GM12878 (cell line): ENCODE measurements around the gene FBLN1. TPM values are rescaled to one million over a fixed set of nuclear protein-coding genes. Genes with fewer than 3 reads are reported as not detected.

Experiments
- ATAC-seq: fragments of 200-7000 bp; cut with Tn5 transposase; 3 replicates; pipeline ENCODE4 v1.9.1; 2020; ENCODE audit warnings: mild to moderate bottlenecking, moderate library complexity
- BruUV-seq: library from RNA; stranded (reverse); fragments of 400-500 nt; replicated peaks from 2 replicates; lab custom pipeline; 2021; lab: Mats Ljungman, UMichigan
- CTCF ChIA-PET: fragments of 300-600 bp; sonication (Branson Sonifier 250); formaldehyde crosslinking; extraction: SDS; loops from one replicate; lab custom pipeline; 2021; ENCODE audit warnings: inconsistent platforms; lab: Yijun Ruan, JAX
- POLR2A ChIA-PET: fragments of 350-600 bp; formaldehyde crosslinking; extraction: SDS; loops from one replicate; lab custom pipeline; 2021; ENCODE audit warnings: inconsistent platforms; lab: Charles Lee
- RAD21 ChIA-PET: fragments of 300-600 bp; sonication (Branson Sonifier 250); formaldehyde crosslinking; loops from one replicate; lab custom pipeline; 2023; ENCODE audit warnings: antibody characterized with exemption; ENCODE audit not compliant: unreplicated experiment; lab: Charles Lee
- SMC1A ChIA-PET: fragments of 300-600 bp; sonication (Branson Sonifier 250); formaldehyde crosslinking; loops from one replicate; lab custom pipeline; 2023; ENCODE audit not compliant: unreplicated experiment, uncharacterized antibody; lab: Charles Lee
- DNase-seq: peaks from one replicate; pipeline ENCODE4 v3.0.0-alpha.2; 2011; ENCODE audit warnings: low read depth, low spot score
- FAIRE-seq: peaks from 3 replicates; lab custom pipeline; 2011; peaks lifted over from hg19 to GRCh38; lab: Jason Lieb, UNC
- H2AFZ ChIP-seq: 2 replicates; pipeline ENCODE4 v1.6.0; 2011; ENCODE audit warnings: low read depth, low read length, control low read depth; ENCODE audit not compliant: control insufficient read depth
- H3K27ac ChIP-seq: 2 replicates; pipeline ENCODE4 v1.5.1; 2011; ENCODE audit warnings: control low read depth; ENCODE audit not compliant: control insufficient read depth, insufficient read depth
- H3K27me3 ChIP-seq, 2 experiments: replicated peaks in 1 of 2; 2 replicates each; pipeline versions ENCODE4 v1.6.0 to v1.6.1; 2011; ENCODE audit warnings: low read length in 1 of 2; ENCODE audit not compliant: control insufficient read depth in 2 of 2, insufficient read depth in 2 of 2
- H3K36me3 ChIP-seq, 2 experiments: 2 replicates each; pipeline ENCODE4 v1.5.1; 2011; ENCODE audit warnings: low read length in 1 of 2; ENCODE audit not compliant: control insufficient read depth in 2 of 2, insufficient read depth in 2 of 2
- H3K4me1 ChIP-seq: 2 replicates; pipeline ENCODE4 v1.6.1; 2011; ENCODE audit warnings: mild to moderate bottlenecking, low read length, moderate library complexity, mixed read lengths; ENCODE audit not compliant: control insufficient read depth, insufficient read depth
- H3K4me2 ChIP-seq: 2 replicates; pipeline ENCODE4 v1.6.0; 2011; ENCODE audit warnings: control low read depth; ENCODE audit not compliant: control insufficient read depth, insufficient read depth
- H3K4me3 ChIP-seq: fragments of 200-600 bp; sonication (generic); 2 replicates; pipeline ENCODE4 v1.5.1; 2016
- H3K79me2 ChIP-seq: 2 replicates; pipeline ENCODE4 v1.6.0; 2011; ENCODE audit warnings: low read length; ENCODE audit not compliant: control insufficient read depth, insufficient read depth
- H3K9ac ChIP-seq: 2 replicates; pipeline ENCODE4 v1.8.0; 2011; ENCODE audit warnings: low read length, control low read depth, mixed read lengths; ENCODE audit not compliant: control insufficient read depth, insufficient read depth
- H3K9me3 ChIP-seq: replicated peaks from 3 replicates; pipeline ENCODE4 v1.5.1; 2011; ENCODE audit warnings: mild to moderate bottlenecking, low read length; ENCODE audit not compliant: control insufficient read depth, insufficient read depth
- H4K20me1 ChIP-seq: 2 replicates; pipeline ENCODE4 v1.6.0; 2011; ENCODE audit not compliant: control insufficient read depth, insufficient read depth
- CUX1 ChIP-seq: IDR thresholded peaks from 2 replicates; pipeline ENCODE4 v1.6.1; 2012; ENCODE audit warnings: improper control_type of control experiment, low read depth, low read length; ENCODE audit not compliant: insufficient replicate concordance
- JUNB ChIP-seq: IDR thresholded peaks from 2 replicates; pipeline ENCODE4 v1.6.1; 2016; ENCODE audit warnings: antibody characterized with exemption, mild to moderate bottlenecking
- JUND ChIP-seq: IDR thresholded peaks from 2 replicates; pipeline ENCODE4 v1.6.1; 2012; ENCODE audit warnings: low read depth, mild to moderate bottlenecking, low read length, improper control_type of control experiment, moderate library complexity
- KDM1A ChIP-seq: fragments of 200-600 bp; sonication (generic); IDR thresholded peaks from 2 replicates; pipeline ENCODE4 v1.6.1; 2016; ENCODE audit warnings: borderline replicate concordance
- MAX ChIP-seq: IDR thresholded peaks from 2 replicates; pipeline ENCODE4 v1.6.1; 2012; ENCODE audit warnings: low read depth, low read length, improper control_type of control experiment
- NFYB ChIP-seq: IDR thresholded peaks from 2 replicates; pipeline ENCODE4 v1.6.1; 2011; ENCODE audit warnings: low read depth, mild to moderate bottlenecking, low read length, improper control_type of control experiment, moderate library complexity; ENCODE audit not compliant: insufficient read depth
- SMAD5 ChIP-seq: IDR thresholded peaks from 2 replicates; pipeline ENCODE4 v1.6.1; 2016; ENCODE audit warnings: antibody characterized with exemption, low read depth
- SP1 ChIP-seq: IDR thresholded peaks from one replicate; pipeline ENCODE4 v1.6.1; 2011; ENCODE audit warnings: low read depth, low read length
- SREBF1 ChIP-seq: IDR thresholded peaks from 2 replicates; pipeline ENCODE4 v1.6.1; 2012; ENCODE audit warnings: mild to moderate bottlenecking, low read length
- WGBS: methylation state at CpG from one replicate; pipeline ENCODE4 v1.1.6; 2016; ENCODE audit warnings: low lambda C conversion rate; ENCODE audit not compliant: insufficient replicate concordance, insufficient coverage; ENCODE audit errors: missing lambda C conversion rate; 5-methylcytosine and 5-hydroxymethylcytosine counted together
- in situ Hi-C: fragments of 300-500 bp; cut with MboI; formaldehyde crosslinking; loops from 9 replicates; pipeline ENCODE4 v1.14.3; 2018; ENCODE audit warnings: mixed read lengths
- intact Hi-C: fragments of 100-400 bp; cut with micrococcal nuclease; formaldehyde crosslinking; loops from one replicate; pipeline ENCODE4 v1.14.2; 2022; ENCODE audit not compliant: unreplicated experiment
- polyA plus RNA-seq, 11 experiments: library from polyadenylated mRNA; depleted of rRNA in 4 of 11; unstranded in 6 of 11; stranded (reverse) in 5 of 11; fragments of >200 nt; fragmentation: Nextera tagmentation in 4 of 11; fragmentation: Illumina TruSeq in 1 of 11; extraction: Ambion mirVana in 4 of 11; extraction: Trizol in 1 of 11; gene quantifications; 1 replicate in 1 of 11; 2 replicates in 10 of 11; pipeline versions ENCODE4 v1.2.1 to v1.2.3, GENCODE V29; 2011 to 2016; ENCODE audit warnings: inconsistent platforms in 2 of 11, missing spikeins in 2 of 11, low read depth in 1 of 11
- total RNA-seq, 4 experiments: library from RNA; depleted of rRNA in 3 of 4; stranded (reverse); fragments of >200 nt in 3 of 4; fragmentation: Illumina TruSeq in 1 of 4; extraction: Trizol in 1 of 4; gene quantifications; 2 replicates each; pipeline versions ENCODE4 v1.2.1 to v1.2.3, GENCODE V29; 2013 to 2021

Gene FBLN1
- total and polyA plus RNA-seq, 10 of the 15 experiments (the other 5 are each of a cell fraction or from before 2014, with no cell fraction given) = 0.20 to 0.51 TPM; not detected in 8

- Histone ChIP-seq H4K20me1 (no peaks in the 10 kb centered on the region), H3K4me2 (no peak overlapping the region), H2AFZ (no peak overlapping the region), H3K27ac (no peak overlapping the region), H3K9me3 (no peaks in the 10 kb centered on the region), H3K27me3 (no peaks in the 10 kb centered on the region), H3K79me2 (no peaks in the 10 kb centered on the region), H3K4me1 (peaks cover 2% of the 10 kb centered on the region), H3K9ac (no peak overlapping the region), H3K4me3 (no peak overlapping the region), H3K36me3 (no peaks in the 10 kb centered on the region)
- FAIRE-seq = no peak
- DNase-seq = no peak
- in situ Hi-C loops = no loop called here
- ChIA-PET POLR2A (no interaction called here), RAD21 (no interaction called here), SMC1A (no interaction called here), CTCF (interaction anchor here (0.7 kb wide), 1 partner anchor 105 kb away, joined by 3 read pairs; no protein-coding TSS in a partner anchor)
- no TSS peak for BruUV-seq
- ATAC-seq = no peak
- no peak for TF ChIP-seq SP1
- no peak for TF ChIP-seq KDM1A
- intact Hi-C loops = no loop called here
- 34% methylated on average over 29 of the region's 29 CpGs for WGBS
Observed at GRCh38 chr22:45579806-45580725, 77.4 kb downstream of the FBLN1 start.

GRCh38 chr22:45580726-45581381 is 78.2 kb downstream of the FBLN1 start:
- in situ Hi-C loops = no loop called here
- Histone ChIP-seq H4K20me1 (no peaks in the 10 kb centered on the region), H2AFZ (no peak overlapping the region), H3K9ac (no peak overlapping the region), H3K9me3 (no peaks in the 10 kb centered on the region), H3K27ac (no peak overlapping the region), H3K27me3 (no peaks in the 10 kb centered on the region), H3K36me3 (no peaks in the 10 kb centered on the region), H3K4me3 (no peak overlapping the region), H3K4me1 (peaks cover 2% of the 10 kb centered on the region), H3K79me2 (no peaks in the 10 kb centered on the region), H3K4me2 (no peak overlapping the region)
- FAIRE-seq = no peak
- CTCF ChIA-PET = interaction anchor here (0.7 kb wide), 1 partner anchor 104 kb away, joined by 3 read pairs; no protein-coding TSS in a partner anchor
- no TSS peak for BruUV-seq
- no peak for ATAC-seq
- 56% methylated on average over 26 of the region's 26 CpGs for WGBS
- intact Hi-C loops = no loop called here
- POLR2A ChIA-PET = no interaction called here
- SMC1A ChIA-PET = no interaction called here
- RAD21 ChIA-PET = no interaction called here
- DNase-seq = no peak
- no peak for TF ChIP-seq SREBF1
- no peak for TF ChIP-seq NFYB
- TF ChIP-seq JUNB = no peak
- TF ChIP-seq SMAD5 = no peak
- TF ChIP-seq JUND = no peak
- no peak for TF ChIP-seq CUX1
- no peak for TF ChIP-seq MAX
